Upper lobe of left lung (tissue), 4 donors: Measurements from ENCODE around the gene KLK1.

Experiments used
- CTCF ChIP-seq, 6 experiments: fragments of 450-650 bp in 4 of 6; fragments of 200-600 bp in 2 of 6; sonication (generic) in 2 of 6; IDR thresholded peaks; one replicate each; pipeline ENCODE4 v1.5.1; 2016 to 2019; ENCODE audit warnings: antibody characterized with exemption in 6 of 6
- POLR2A ChIP-seq, 4 donors: fragments of 450-650 bp; IDR thresholded peaks; one replicate each; pipeline ENCODE4 v1.5.1; 2016 to 2017; ENCODE audit warnings: antibody characterized with exemption in 4 of 4, mild to moderate bottlenecking in 2 of 4
- POLR2AphosphoS5 ChIP-seq, 2 donors: sonication (generic); formaldehyde crosslinking; IDR thresholded peaks; one replicate each; pipeline ENCODE4 v1.5.1; 2017; ENCODE audit warnings: antibody characterized with exemption in 2 of 2

DNA sequence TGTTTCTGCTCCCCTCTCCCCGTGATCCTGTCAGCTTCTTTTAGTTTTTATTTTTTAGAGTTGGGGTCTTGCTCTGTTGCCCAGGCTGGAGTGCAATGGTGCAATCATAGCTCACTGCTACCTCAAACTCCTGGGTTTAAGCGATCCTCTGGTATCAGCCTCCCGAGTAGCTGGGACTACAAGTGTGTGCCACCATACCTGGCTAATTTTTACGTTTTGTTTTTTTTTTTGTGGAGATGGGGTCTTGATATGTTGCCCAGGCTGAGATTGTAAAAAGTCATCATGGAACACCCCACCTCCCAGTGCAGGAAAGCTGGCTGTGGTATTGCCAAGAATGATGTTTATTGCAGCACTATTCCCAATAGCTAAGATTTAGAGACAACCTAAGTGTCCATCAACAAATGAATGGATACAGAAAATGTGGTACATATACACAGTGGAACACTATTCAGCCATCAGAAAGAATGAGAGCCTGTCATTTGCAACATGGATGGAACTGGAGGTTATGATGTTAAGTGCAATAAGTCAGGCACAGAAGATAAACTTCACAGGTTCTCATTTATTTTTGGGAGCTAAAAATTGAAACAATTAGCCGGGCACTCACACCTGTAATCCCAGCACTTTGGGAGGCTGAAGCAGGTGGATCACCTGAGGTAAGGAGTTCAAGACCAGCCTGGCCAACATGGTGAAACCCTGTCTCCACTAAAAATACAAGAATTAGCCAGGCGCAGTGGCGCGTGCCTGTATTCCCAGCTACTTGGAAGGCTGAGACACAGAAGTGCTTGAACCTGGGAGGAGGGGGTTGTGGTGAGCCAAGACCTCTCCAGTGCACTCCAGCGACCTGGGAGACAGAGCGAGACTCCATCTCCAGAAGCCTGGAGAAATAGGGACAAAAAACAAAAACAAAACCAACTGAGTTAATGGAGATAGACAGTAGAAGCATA, 16.4 kb upstream of the KLK1 start:
- no peak for TF ChIP-seq POLR2A (IDR thresholded peaks at IDR 0.05)
- TF ChIP-seq CTCF (IDR thresholded peaks at IDR 0.05), result no peak
- no peak for TF ChIP-seq POLR2AphosphoS5 (IDR thresholded peaks at IDR 0.05)
